ENCODE measurements around the gene MAPK8.

DNA sequence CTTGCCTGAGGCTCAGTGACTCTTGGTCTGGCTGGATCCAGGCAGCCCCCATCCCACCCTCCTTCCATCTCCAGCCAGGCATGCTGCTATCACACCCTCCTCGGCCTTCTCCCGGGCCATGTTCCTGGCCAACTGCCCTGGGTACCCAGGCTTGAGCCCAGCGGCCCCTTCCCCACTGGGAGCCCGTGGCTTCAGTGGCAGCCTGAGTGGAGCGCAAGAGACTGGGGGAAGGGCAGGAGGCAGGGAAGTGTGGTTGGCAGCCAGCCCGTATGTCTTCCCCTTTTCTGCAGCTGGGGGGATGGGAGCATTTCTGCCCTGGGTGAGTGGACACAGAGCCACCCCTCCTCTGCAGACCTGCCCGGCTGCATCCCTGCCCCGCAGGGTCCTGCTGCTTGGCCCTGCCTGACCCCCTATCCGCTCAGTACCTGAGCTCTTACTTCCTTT lies 149.9 kb downstream of the MAPK8 start:
- TF ChIP-seq GATA3 (IDR thresholded peaks at IDR 0.05; ENCODE audit: low read depth, low read length) (no peak), GATA2 (IDR thresholded peaks at IDR 0.05; ENCODE audit: low read depth, low read length) (no peak)

All from SH-SY5Y (cell line).